Suppressor macrophage treated with lipopolysaccharide for 4 hours (primary cell): ENCODE measurements around the gene ROR2.

Experiments
- DNase-seq: peaks from one replicate; pipeline ENCODE4 v3.0.0-alpha.2; 2020

The ROR2 gene

GRCh38 chr9:91948101-91948596, 1.9 kb downstream of the ROR2 start:
- DNase-seq: no peak

- no peak for DNase-seq
These were observed 3.2 kb downstream of the ROR2 start for GRCh38 chr9:91946653-91947488.

GRCh38 chr9:91946196-91946595, 3.8 kb downstream of the ROR2 start:
- DNase-seq: no peak

- DNase-seq: no peak
These were observed 4.5 kb downstream of the ROR2 start for GRCh38 chr9:91945277-91946085.

- no peak for DNase-seq
These were observed 5.3 kb downstream of the ROR2 start for GRCh38 chr9:91944711-91945110.

- DNase-seq: no peak
These were observed 6.3 kb downstream of the ROR2 start for GRCh38 chr9:91943478-91944470.

- DNase-seq: no peak
These were observed 7.8 kb downstream of the ROR2 start for GRCh38 chr9:91942201-91942600.

- no peak for DNase-seq
These were observed 10.1 kb downstream of the ROR2 start for GRCh38 chr9:91939978-91940377.

- no peak for DNase-seq
These were observed 12.3 kb downstream of the ROR2 start for GRCh38 chr9:91937727-91938126.

- no peak for DNase-seq
These were observed 13.0 kb downstream of the ROR2 start for GRCh38 chr9:91937056-91937455.

- no peak for DNase-seq
These were observed 14.1 kb downstream of the ROR2 start for GRCh38 chr9:91935805-91936514.

- no peak for DNase-seq
These were observed 14.8 kb downstream of the ROR2 start for GRCh38 chr9:91935066-91935749.

- DNase-seq: peak; percentile 20
These were observed 15.4 kb downstream of the ROR2 start for GRCh38 chr9:91934654-91935053.

GRCh38 chr9:91933556-91934352, 16.3 kb downstream of the ROR2 start:
- DNase-seq: peak; percentile 43

GRCh38 chr9:91930475-91930874, 19.6 kb downstream of the ROR2 start:
- DNase-seq: no peak

- DNase-seq: no peak
These were observed 20.7 kb downstream of the ROR2 start for GRCh38 chr9:91929331-91929730.

GRCh38 chr9:91927922-91928510, 22.0 kb downstream of the ROR2 start:
- no peak for DNase-seq

GRCh38 chr9:91924090-91924489, 25.9 kb downstream of the ROR2 start:
- no peak for DNase-seq

- no peak for DNase-seq
These were observed 26.9 kb downstream of the ROR2 start for GRCh38 chr9:91923145-91923544.

GRCh38 chr9:91921371-91921770, 28.7 kb downstream of the ROR2 start:
- DNase-seq: no peak
